TTC549 (cell line): ENCODE data around the gene ATP7B.
A peak's percentile ranks its signal among the peaks of the same experiment; 100 is the strongest.
"Not testable (repeated sequence)": the region's sequence is repeated elsewhere in the genome, so short reads cannot be mapped to it uniquely, and the experiment has no call there.

Experiments used
- FAIRE-seq: peaks from 2 replicates; lab custom pipeline; 2012; peaks lifted over from hg19 to GRCh38; lab: Jason Lieb, UNC

Gene ATP7B

DNA sequence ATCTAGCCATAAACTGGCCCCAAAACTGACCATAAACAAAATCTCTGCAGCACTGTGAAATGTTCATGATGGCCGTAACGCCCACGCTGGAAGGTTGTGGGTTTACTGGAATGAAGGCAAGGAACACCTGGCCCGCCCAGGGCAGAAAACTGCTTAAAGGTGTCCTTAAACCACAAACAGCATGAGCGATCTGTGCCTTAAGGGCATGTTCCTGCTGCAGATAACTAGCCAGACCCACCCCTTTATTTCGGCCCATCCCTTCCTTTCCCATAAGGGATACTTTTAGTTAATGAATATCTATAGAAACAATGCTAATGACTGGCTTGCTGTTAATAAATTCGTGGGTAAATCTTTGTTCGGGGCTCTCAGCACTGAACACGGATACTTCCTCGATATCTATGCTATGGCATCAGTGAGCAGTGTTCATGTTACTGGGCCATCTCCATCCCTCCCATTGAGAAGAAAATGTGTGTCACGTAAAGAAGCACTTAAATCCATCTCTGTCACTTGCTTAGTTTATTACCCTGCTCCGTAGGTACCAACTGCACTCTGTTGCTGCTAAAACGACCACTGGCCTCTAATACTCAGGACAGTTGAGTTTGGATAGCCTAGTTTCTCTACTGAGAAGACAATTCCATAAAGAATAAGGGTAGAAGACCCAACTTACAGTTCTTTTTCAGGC is 5.3 kb downstream of the ATP7B start:
- no peak for FAIRE-seq

DNA sequence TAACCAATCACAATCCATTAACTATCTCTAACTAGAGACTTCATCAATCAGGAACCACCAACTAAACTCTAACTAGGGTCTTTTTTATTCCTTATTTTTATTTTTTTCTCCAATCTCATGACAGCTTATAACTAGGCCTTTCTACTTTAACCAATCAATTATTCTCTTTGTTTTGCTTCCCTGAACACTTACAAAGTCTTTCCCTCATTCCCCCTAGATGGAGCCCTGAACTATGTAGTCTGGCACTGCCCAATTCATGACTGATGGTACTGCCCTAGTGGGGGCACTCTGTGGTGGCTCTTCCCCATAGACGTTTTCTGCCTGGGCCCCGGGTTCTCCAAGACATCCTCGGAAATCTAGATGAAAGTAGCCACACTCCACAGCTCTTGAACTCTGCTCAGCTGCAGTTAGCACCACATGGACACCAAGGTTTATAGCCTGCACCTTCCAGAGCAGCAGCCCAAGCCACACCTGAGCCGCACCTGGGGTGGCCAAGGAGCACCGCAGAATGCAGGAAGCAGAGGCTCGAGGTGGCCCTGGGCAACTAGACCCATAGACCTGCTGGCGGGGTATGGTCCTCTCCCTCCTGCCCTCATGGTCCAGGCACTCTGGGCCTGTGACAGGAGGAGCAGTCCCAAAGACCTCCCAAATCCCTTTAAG is 6.6 kb downstream of the ATP7B start:
- FAIRE-seq = no peak

DNA sequence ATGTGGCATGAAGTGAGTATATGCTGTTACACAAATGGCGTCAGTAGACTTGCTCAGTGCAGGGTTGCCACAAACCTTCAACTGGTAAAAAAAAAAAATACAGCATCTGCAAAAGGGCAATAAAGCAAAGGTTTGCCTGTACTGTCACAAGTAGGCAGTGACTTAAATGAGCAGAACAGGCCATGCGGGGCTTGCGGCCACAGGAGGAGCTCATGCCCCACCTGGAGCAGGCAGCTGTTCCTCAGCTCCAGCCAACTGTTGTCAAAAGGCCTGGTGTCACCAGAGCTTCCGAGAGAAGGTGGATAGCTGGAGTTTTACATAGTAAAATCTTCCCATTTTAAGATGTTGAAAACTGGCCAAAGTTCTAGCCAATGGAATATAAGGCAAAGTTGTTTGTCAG is 7.7 kb downstream of the ATP7B start:
- no peak for FAIRE-seq

DNA sequence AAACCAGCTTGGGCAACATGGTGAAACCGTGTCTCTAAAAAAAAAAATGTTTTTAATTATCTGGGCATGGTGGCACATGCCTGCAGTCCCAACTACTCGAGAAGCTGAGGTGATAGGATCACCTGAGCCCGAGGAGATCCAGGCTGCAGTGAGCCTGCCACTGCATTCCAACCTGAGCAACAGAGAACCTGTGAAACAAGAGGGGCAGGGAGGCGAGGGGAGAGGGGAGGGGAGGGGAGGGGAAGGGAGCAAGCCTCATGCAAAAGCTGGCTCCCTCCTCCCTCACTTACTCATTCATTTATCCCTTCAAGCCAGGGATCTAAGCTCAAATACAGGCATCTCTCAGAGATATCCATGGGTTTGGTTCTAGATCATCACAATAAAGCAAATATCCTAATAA is 8.9 kb downstream of the ATP7B start:
- FAIRE-seq = no peak

DNA sequence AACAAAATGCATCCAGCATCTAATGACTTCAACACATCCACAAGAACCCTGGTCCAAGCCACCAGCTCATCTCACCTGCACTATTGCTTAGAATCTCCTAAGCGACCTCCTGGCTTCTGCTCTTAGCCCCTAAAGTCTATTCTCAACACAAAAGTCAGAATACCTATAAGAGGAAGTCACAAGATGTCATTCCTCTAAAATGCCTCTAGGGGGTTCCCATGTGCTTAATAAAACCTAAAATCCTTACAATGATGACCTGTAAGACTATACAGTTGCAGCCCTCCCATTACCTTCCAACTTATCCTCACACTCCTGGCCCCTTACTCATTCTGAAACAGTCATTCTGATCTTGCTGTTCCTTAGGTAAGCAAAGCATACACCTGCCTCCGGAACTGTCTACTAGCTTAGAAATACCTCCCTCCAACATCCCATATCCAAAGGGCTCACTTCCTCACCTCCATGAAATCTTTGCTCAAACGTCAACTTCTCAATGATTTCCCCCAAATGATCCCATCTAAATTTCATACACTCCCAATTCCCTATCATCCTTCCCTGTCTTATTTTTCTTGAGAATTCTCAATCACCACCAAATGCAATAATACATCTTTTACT is 10.0 kb downstream of the ATP7B start:
- FAIRE-seq = peak; percentile 61

DNA sequence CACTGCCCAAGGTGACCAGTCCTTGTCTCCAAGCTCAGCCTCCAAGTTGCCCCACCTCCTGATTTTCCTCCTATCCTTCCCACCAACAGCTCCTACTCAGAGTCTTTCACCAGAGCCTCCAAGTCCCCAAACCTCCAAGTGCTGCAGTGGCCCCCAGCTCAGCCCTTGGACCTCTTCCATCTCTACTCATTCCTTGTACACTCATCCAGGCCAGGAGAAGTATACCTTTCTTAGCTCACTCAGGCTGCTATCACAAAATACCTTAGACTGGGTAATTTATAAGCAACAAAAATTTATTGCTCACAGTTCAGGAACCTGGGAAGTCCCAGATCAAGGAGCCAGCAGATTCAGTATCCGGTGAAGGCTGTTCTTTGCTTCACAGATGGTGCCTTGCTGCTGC is 11.3 kb downstream of the ATP7B start:
- no peak for FAIRE-seq

DNA sequence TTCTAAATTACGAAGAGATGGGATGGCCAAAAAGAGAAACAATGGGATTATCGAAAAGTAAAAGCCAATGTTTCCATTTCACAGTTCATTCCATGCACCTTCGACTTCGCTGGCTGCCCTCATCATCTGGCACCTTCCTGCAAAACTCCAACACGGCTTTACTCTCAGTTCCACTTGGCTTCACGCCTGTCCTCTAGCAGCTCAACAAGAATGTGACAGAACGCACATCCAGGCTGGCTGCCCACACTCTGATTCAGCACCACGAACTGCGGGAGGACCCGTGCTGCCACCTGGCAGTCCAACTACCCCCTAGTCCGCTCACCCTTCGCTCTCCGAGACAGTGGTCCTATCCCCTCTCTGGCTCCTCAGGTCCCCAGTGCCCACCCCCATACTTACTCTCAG is 11.7 kb downstream of the ATP7B start:
- FAIRE-seq = no peak

DNA sequence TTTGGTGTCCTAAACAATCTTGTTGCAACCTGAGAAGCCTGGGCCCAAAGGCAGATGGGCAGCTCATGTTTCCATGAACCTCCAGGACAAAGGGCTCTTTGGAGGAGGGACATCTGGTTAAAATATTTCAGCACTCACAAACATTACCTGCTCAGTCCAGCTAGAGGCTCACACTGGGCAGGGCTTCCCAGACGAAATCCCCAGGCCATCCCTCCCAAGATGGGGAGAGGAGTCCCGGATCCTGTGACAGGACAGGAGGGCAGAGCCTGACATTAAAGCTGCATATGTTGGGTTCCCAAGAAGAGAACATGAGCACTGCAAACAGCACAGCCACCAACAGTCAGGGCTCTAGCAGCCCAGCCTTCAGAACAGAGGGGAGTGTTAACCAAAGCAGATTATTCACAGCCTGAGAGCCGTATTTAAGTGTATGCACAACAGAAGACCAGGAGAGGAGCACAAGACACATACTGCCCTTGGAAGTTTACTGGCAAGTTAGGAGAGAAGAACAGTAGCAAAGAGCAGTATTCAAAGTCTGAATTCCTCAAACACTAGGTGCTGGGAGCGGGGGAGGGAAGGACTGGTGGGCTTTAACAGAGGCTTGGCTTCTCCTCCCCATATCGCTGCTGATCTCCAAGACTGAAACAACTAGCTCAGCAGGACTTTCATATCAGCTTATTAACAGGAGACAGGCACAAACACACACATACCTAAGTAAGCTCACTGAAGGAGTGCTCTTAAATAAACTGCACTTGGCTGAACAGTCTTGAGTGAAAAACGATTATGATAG is 12.3 kb downstream of the ATP7B start:
- no peak for FAIRE-seq

DNA sequence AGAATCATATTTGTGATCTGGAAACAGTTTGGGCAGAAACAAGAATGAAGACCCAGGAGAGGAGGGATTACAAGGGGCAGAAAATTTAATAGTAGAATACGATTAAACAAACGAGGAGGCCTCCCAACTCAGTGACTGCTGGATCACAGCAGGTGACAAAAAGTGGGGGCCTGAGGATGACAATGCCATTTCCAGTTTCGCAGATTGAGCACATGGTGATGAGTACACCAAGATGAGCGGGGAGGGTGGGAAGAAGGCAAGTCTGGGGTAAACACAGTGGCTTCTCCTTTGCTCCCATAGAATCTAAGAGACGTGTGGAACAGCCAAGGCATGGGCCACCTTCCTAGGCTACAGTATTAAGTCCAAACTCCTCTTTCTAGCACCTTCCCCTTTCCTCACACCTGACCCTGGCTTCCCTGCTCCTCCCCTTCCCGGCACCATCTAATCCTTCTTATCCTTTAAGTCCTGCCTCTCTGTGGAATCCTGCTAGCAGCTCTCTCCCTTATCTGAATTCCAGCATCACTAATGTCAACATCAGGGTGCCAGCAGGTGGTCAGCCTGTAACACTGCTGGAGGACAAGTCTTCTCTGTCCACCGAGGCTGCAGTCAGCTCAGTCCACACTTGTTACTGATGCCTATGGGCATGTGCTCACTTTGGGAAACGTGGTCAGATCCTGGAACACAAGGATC is 13.5 kb downstream of the ATP7B start:
- no peak for FAIRE-seq

DNA sequence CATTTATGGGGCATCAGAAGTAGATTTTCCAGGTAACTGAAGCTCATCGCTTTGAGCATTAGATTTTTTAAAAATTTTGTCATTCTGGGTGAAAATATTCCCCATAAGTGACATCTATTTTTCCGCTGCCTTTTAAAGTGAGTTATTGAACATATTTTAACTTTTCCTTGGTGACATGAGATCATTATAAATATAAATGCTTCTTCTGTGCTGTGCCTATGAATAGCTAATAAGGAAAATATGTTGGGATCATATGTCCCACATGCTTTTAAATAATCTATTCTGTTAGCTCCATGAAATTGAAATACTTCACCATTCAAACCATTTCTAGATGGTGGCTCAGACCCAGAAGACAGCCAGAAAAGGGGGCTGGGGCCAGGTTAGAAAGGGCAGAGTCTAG is 14.1 kb downstream of the ATP7B start:
- FAIRE-seq = no peak

DNA sequence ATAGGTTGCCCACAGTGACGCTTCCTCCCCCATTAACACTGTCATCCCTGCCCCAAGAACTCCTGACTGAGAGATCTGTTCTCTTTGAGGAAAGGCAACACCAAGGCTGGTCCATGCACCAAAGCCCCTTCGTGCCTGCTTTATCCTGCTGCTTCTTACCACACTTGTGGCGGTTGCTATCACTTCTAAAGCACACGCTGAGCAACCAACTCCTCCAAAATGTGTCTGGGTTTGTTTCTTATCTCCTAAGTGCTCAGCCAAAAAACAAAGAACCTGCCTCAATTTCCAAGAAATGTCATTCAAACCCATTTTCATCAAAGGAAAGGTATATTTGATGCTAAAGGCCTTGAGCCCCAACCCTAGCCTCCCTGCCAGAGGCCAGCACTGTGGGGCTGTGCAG is 14.6 kb downstream of the ATP7B start:
- no peak for FAIRE-seq

DNA sequence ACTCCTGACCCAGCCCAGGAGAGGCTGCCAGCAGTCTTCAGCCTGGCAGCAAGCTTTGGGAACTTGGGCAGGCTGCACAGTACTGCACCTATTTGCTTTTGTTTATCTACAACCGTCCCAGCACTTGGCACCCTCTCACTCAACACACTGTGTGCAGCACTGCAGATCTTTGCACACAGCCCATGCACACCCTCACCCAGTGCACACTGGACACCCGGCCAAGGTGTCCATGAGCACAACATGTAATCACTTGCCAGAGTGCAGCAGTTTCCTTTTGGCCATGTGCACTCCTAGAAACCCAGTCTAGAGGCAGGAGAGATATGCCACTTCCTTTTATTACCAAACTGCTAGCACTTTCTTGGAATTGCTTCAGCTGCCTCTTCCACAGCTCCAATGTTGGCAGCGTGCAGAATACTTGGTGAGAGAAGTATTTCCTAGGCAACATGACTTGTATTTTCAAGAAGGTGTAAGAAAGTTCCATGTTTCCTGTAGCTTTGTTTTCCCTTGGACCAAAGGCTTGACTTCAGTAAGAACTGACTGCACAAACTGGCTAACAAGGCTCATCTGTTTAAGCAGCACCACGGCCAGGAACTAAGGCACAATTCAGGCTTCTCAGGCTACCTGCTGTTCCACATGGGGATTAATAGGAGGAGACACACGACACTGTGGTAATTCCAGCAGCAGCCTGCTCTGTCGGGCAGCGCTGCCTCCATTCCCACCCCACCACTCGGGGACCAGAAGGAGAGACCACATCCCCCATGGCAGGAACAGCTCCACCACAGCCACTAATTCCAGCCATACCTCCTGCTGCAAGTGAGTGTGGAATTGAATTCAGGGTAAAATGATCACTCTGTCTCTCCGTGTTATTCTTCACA is 15.3 kb downstream of the ATP7B start:
- no peak for FAIRE-seq

DNA sequence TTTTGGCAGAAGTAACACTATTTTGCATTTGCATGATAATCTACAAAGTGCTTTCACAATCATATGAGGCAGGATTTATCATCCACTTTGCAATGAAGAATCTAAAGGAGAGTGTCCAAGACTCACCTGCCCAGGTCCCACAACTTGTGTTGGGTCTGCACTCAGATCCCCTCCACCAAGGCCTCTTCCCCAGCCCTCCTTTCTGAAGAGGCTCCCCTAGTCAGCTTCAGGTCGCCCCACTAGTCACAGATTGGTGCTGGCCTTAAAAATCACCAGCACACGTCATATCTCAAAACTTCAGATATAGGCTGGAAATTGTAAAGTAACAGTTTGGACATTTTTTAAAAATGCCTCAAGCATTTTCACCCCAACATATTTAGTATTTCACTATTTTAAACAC is 17.5 kb downstream of the ATP7B start:
- FAIRE-seq = no peak

DNA sequence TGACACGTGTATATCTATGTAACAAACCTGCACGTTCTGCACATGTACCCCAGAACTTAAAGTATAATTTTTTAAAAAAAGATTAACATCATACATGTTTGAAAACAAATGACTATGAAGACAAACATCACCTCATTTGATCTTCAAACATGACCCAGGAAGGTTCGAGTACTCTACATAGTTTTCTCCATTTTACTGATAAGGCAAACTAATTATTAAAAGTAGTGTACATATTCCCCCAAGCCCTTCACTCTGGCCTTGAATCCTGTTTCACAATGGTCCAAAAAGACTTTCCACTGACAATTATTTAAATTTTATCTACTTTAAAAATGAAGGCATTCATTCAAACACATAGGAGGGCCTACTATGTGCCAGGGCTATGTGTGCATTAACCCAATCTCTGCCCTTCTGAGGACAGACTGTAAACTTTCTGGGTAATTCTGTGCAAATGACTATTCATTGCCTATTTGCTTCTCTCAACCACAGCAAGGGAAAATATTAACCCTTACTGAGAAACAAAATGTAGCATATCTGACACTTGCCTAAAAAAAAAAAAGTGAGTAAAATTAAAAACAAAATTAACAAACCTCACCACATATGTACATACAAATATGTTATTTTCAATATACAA is 22.1 kb downstream of the ATP7B start:
- no peak for FAIRE-seq

DNA sequence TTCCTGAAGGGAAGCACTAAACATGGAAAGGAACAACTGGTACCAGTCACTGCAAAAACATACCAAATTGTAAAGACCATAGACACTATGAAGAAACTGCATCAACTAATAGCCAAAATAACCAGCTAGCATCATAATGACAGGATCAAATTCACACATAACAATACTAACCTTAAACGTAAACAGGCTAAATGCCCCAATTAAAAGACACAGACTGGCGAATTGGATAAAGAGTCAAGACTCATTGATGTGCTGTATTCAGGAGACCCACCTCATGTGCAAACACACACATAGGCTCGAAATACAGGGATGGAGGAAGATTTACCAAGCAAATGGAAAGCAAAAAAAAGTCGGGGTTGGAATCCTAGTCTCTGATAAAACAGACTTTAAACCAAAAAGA is 26.3 kb downstream of the ATP7B start:
- FAIRE-seq = not testable (repeated sequence)

DNA sequence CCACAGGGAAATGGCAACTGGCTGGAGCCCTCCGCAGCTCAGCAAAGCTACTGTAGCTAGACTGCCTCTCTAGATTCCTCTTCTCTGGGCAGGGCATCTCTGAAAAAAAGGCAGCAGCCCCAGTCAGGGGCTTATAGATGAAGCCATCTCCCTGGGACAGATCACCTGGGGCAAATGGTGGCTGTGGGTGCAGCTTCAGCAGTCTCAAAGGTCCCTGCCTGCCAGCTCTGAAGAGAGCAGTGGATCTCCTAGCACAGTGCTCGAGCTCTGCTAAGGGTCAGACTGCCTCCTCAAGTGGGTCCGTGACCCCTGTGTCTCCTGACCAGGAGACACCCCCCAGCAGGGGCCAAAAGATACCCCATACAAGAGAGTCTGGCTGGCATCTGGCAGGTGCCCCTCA is 28.0 kb downstream of the ATP7B start:
- not testable (repeated sequence) for FAIRE-seq

DNA sequence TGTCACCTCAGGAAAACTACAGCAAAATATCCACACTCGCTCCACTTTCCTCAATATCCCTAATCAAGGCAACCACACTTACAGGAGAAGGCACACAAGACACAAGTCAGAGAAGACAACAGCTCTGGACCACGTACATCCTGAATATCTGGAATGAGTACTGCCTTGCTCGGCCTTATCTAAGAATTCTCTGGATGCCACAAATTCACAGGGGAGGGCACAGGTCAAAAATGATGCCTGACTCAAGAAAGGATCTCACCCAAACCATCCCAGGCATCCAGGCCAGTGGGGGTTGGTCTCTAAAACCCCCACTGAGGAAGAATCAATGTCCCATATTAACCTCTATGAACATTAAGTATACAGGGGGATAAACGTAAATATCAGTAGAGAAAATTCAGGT is 29.9 kb downstream of the ATP7B start:
- no peak for FAIRE-seq

DNA sequence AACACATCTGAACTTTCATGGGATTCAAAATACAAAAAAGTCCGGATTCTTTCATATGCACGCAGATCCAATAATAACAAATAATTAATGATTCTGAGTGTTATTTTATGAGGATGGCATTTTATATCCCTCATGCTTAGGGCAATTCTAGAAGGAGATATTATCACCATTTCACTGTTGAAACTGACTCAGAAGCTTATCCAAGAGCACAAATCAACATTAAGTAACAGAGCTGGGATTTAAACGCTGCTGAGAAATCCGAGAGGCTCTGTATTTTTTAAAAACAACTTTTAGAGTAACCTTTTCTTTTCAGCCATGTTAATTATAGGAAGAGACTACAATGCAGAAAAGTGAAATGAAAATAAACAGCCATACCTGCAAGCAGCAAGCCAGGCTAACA is 30.3 kb downstream of the ATP7B start:
- FAIRE-seq = no peak

DNA sequence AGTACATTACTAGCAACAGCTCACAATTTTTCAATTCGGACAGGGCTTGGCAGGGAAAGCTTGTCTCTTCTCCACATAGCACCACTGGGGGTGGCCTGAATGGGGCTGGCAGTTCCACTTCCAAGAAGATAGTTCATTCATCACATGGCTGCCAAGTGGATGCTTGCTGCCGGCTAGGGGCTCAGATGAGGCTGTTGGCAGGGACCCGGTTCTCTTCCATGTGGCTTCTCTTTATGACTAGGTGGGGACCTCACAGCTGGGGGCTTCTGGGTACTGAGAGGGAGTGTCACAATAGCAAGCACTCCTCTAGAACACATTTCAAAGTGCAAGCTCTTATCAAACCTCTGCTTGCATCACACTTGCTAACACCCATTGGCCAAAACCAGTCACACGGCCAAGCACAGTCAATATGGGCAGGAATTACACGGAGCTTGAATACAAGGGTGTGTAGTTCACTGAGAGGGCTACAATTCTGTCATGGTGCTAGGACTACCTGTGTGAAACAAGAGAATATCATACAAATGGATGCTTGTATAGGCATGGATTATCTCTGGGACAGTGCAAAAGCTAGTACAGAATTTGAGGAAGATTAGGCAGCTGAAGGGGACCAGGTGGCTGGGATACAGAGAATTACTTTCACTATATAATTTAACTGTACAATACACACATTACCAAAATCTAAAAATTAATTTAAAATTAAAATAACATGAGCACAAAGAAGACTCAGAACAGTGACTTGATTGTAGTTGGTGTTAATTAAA is 32.3 kb downstream of the ATP7B start:
- no peak for FAIRE-seq

DNA sequence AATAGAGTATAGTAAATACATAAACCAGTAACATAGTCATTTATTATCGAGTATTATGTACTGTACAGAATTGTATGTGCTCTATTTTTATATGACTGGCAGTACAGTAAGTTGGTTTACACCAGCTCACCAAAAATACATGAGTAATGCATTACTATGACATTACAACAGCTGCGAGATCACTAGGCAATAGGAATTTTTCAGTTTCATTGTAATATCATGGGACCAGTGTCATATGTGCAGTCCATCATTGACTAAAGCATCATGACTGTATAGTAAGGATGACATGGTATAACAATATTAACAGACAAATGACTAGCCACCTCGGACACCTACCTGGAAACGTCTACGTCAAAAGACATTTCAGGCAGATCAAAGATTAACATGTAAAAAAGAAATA is 33.6 kb downstream of the ATP7B start:
- FAIRE-seq = no peak
